HepG2 (cell line): Measurements from ENCODE around the gene C19orf73. TPM values are rescaled to one million over a fixed set of nuclear protein-coding genes. Genes with fewer than 3 reads are reported as not detected.
A peak's percentile ranks its signal among the peaks of the same experiment; 100 is the strongest.

Experiments used
- BCL6 ChIP-seq: IDR thresholded peaks from 2 replicates; pipeline ENCODE4 v1.6.1; 2016; ENCODE audit warnings: missing genetic modification reagents, missing compliant biosample characterization
- BRD4 ChIP-seq: sonication (generic); formaldehyde crosslinking; IDR thresholded peaks from 2 replicates; pipeline ENCODE4 v1.4.0; 2020; ENCODE audit warnings: missing genetic modification reagents
- ERF ChIP-seq: IDR thresholded peaks from 2 replicates; pipeline ENCODE4 v1.6.1; 2018; ENCODE audit warnings: missing biosample characterization, missing genetic modification reagents
- HDAC6 ChIP-seq: fragments of 200-600 bp; sonication (generic); IDR thresholded peaks from 2 replicates; pipeline ENCODE4 v1.7.0; 2017; ENCODE audit warnings: mild to moderate bottlenecking, antibody characterized with exemption, low read length, low read depth
- KDM6A ChIP-seq: IDR thresholded peaks from 2 replicates; pipeline ENCODE4 v1.6.1; 2016; ENCODE audit warnings: low read depth
- KLF15 ChIP-seq: sonication (generic); formaldehyde crosslinking; IDR thresholded peaks from 2 replicates; pipeline ENCODE4 v1.8.1; 2023; ENCODE audit warnings: borderline replicate concordance, mild to moderate bottlenecking, inconsistent platforms, missing genetic modification reagents, mixed read lengths
- MED13 ChIP-seq: sonication (generic); formaldehyde crosslinking; IDR thresholded peaks from 2 replicates; pipeline ENCODE4 v1.5.0; 2020; ENCODE audit warnings: missing genetic modification reagents
- MEF2D ChIP-seq: sonication (generic); formaldehyde crosslinking; IDR thresholded peaks from 2 replicates; pipeline ENCODE4 v1.5.1; 2020; ENCODE audit warnings: mild to moderate bottlenecking, missing genetic modification reagents
- MYC ChIP-seq: sonication (generic); formaldehyde crosslinking; IDR thresholded peaks from 2 replicates; pipeline ENCODE4 v1.9.0; 2021; ENCODE audit warnings: missing genetic modification reagents, borderline replicate concordance
- NCOA1 ChIP-seq: sonication (generic); formaldehyde crosslinking; IDR thresholded peaks from 2 replicates; pipeline ENCODE4 v1.9.0; 2021; ENCODE audit warnings: missing genetic modification reagents
- POLR2AphosphoS2 ChIP-seq: IDR thresholded peaks from 2 replicates; pipeline ENCODE4 v1.6.1; 2011; ENCODE audit warnings: low read depth, low read length, improper control_type of control experiment
- SIN3A ChIP-seq: IDR thresholded peaks from 2 replicates; pipeline ENCODE4 v1.6.1; 2011; ENCODE audit warnings: low read depth, mild to moderate bottlenecking, control low read depth, low read length, borderline replicate concordance
- TCF12 ChIP-seq, 2 experiments: fragments of 450-650 bp in 1 of 2; sonication (generic) in 1 of 2; formaldehyde crosslinking in 1 of 2; IDR thresholded peaks; 2 replicates each; pipeline versions ENCODE4 v1.6.1 to v1.8.0; 2017 to 2022; ENCODE audit warnings: antibody characterized with exemption in 1 of 2, mild to moderate bottlenecking in 1 of 2, missing genetic modification reagents in 1 of 2, moderate library complexity in 1 of 2
- XRCC5 ChIP-seq: fragments of 200-400 bp; formaldehyde crosslinking; optimal IDR thresholded peaks from 2 replicates; pipeline ENCODE3; 2017; ENCODE audit warnings: mild to moderate bottlenecking, low read length
- ZFP37 ChIP-seq: sonication (generic); formaldehyde crosslinking; IDR thresholded peaks from 2 replicates; pipeline ENCODE4 v1.4.0; 2020; ENCODE audit warnings: missing genetic modification reagents, borderline replicate concordance
- ZFP90 ChIP-seq: sonication (generic); formaldehyde crosslinking; IDR thresholded peaks from 2 replicates; pipeline ENCODE4 v1.8.0; 2022; ENCODE audit warnings: missing genetic modification reagents, mild to moderate bottlenecking, inconsistent platforms, borderline replicate concordance
- ZNF224 ChIP-seq: sonication (generic); formaldehyde crosslinking; IDR thresholded peaks from 2 replicates; pipeline ENCODE4 v1.5.0; 2020; ENCODE audit warnings: mild to moderate bottlenecking, missing genetic modification reagents
- ZNF564 ChIP-seq: sonication (generic); formaldehyde crosslinking; IDR thresholded peaks from 2 replicates; pipeline ENCODE4 v1.8.1; 2023; ENCODE audit warnings: mild to moderate bottlenecking, missing genetic modification reagents
- ZNF816 ChIP-seq: sonication (generic); formaldehyde crosslinking; IDR thresholded peaks from 2 replicates; pipeline ENCODE4 v1.8.0; 2022; ENCODE audit warnings: missing genetic modification reagents, mild to moderate bottlenecking, borderline replicate concordance
- polyA plus RNA-seq, 8 experiments: library from polyadenylated mRNA; depleted of rRNA in 3 of 8; stranded (reverse) in 7 of 8; unstranded in 1 of 8; fragments of >200 nt; fragmentation: Illumina TruSeq in 4 of 8; extraction: Trizol in 4 of 8; gene quantifications; 2 replicates each; pipeline versions ENCODE4 v1.2.1 to v1.2.3, GENCODE V29; 2011 to 2016; ENCODE audit warnings: low read depth in 4 of 8, missing spikeins in 1 of 8, mixed read lengths in 1 of 8; ENCODE audit not compliant: insufficient read depth in 1 of 8
- total RNA-seq, 5 experiments: library from RNA; depleted of rRNA; stranded (reverse); fragments of >200 nt; fragmentation: Illumina TruSeq; extraction: Trizol; gene quantifications; 2 replicates each; pipeline ENCODE4 v1.2.3, GENCODE V29; 2016; ENCODE audit warnings: low read depth in 1 of 5
- TF ChIP-seq, protein P1 (sequence below): IDR thresholded peaks from 2 replicates; pipeline ENCODE4 v1.6.1; 2018; ENCODE audit warnings: missing genetic modification reagents, mild to moderate bottlenecking, missing compliant biosample characterization
- TF ChIP-seq, protein P2 (sequence below): sonication (generic); formaldehyde crosslinking; IDR thresholded peaks from 2 replicates; pipeline ENCODE4 v1.4.0; 2020; ENCODE audit warnings: missing genetic modification reagents
- TF ChIP-seq, protein P3 (sequence below): sonication (generic); formaldehyde crosslinking; IDR thresholded peaks from 2 replicates; pipeline ENCODE4 v1.4.0; 2020; ENCODE audit warnings: missing genetic modification reagents
- TF ChIP-seq, protein P4 (sequence below): sonication (generic); formaldehyde crosslinking; IDR thresholded peaks from 2 replicates; pipeline ENCODE4 v1.8.1; 2022; ENCODE audit warnings: mild to moderate bottlenecking, missing genetic modification reagents

C19orf73 gene
- total and polyA plus RNA-seq, 2 of the 13 experiments (the other 11 are each of a cell fraction or from before 2014, with no cell fraction given) = 1.4 to 1.5 TPM

DNA sequence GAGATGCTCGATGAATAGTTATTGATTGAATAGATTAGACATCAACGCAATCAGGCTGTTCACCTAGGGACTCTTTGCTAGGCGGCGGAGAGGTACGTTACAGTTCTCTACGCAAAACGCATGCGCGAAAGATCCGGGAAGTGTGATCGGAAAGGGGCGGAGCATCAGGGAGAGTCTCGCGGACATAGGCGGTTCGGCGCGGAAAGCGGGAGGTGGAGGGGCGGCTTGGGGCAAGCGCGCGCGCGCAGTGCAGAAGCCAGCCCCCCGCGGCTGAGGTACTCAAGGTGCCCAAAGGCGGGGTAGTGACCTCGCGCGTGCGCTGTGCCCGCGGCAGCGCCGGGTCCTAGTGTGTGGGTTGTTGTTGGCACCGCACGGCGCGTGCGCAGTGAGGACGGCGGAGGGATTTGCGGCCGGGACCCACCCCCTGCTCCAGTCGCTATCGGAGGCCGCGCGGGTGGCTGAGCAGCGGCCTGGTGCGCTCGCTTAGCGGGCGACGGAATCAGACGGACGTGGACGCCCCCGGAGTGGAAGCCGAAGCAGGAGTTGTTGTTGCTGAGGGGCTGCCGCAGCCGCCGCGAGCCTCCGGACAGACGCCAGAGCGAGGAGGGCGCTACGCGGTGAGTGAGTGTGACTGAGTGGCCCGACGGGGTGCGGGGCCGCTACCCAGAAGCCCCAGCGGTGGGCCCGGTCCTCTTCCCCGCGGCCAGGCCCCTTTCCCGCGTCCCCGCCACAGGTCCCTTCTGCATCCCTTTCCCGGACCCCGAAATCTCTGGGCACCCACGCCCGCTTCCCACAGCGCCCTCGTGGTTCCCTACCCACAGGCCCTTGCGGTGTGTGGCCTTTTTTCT lies 33.7 kb downstream of the C19orf73 start, which contains the start of gene SNRNP70 (continued):
- TF ChIP-seq HDAC6 (no peak), SIN3A (peak; percentile 23; the same call in 1 of the 2 replicates), MYC (CRISPR knock-in tag) (peak; percentile 96), MEF2D (CRISPR knock-in tag) (peak; percentile 74), ZFP37 (CRISPR knock-in tag) (no peak), ZFP90 (CRISPR knock-in tag) (peak; percentile 91), ZNF224 (0 out of 2 replicates have a peak, but pooled peaks have one; percentile 53), BRD4 (CRISPR knock-in tag) (peak; percentile 86), KDM6A (CRISPR knock-in tag) (no peak), BCL6 (CRISPR knock-in tag) (no peak; the same call in 1 of the 2 replicates), KLF15 (CRISPR knock-in tag) (no peak), POLR2AphosphoS2 (0 out of 2 replicates have a peak, but pooled peaks have one; percentile 61), MED13 (peak; percentile 95), NCOA1 (peak; percentile 70; the same call in 1 of the 2 replicates), TCF12 (IDR thresholded peaks at IDR 0.05) (no peak), TCF12 (CRISPR knock-in tag; IDR thresholded peaks at IDR 0.05) (0 out of 2 replicates have a peak, but pooled peaks have one; percentile 68), XRCC5 (peak; percentile 83), ERF (CRISPR knock-in tag) (peak; percentile 77), ZNF564 (CRISPR knock-in tag) (no peak; the same call in 1 of the 2 replicates), ZNF816 (CRISPR knock-in tag) (0 out of 2 replicates have a peak, but pooled peaks have one; percentile 75)
- TF ChIP-seq, protein P1, sequence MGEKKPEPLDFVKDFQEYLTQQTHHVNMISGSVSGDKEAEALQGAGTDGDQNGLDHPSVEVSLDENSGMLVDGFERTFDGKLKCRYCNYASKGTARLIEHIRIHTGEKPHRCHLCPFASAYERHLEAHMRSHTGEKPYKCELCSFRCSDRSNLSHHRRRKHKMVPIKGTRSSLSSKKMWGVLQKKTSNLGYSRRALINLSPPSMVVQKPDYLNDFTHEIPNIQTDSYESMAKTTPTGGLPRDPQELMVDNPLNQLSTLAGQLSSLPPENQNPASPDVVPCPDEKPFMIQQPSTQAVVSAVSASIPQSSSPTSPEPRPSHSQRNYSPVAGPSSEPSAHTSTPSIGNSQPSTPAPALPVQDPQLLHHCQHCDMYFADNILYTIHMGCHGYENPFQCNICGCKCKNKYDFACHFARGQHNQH (CRISPR knock-in tag) = 0 out of 2 replicates have a peak, but pooled peaks have one; percentile 13
- TF ChIP-seq, protein P2, sequence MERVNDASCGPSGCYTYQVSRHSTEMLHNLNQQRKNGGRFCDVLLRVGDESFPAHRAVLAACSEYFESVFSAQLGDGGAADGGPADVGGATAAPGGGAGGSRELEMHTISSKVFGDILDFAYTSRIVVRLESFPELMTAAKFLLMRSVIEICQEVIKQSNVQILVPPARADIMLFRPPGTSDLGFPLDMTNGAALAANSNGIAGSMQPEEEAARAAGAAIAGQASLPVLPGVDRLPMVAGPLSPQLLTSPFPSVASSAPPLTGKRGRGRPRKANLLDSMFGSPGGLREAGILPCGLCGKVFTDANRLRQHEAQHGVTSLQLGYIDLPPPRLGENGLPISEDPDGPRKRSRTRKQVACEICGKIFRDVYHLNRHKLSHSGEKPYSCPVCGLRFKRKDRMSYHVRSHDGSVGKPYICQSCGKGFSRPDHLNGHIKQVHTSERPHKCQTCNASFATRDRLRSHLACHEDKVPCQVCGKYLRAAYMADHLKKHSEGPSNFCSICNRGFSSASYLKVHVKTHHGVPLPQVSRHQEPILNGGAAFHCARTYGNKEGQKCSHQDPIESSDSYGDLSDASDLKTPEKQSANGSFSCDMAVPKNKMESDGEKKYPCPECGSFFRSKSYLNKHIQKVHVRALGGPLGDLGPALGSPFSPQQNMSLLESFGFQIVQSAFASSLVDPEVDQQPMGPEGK (CRISPR knock-in tag) = peak; percentile 75
- TF ChIP-seq, protein P3, sequence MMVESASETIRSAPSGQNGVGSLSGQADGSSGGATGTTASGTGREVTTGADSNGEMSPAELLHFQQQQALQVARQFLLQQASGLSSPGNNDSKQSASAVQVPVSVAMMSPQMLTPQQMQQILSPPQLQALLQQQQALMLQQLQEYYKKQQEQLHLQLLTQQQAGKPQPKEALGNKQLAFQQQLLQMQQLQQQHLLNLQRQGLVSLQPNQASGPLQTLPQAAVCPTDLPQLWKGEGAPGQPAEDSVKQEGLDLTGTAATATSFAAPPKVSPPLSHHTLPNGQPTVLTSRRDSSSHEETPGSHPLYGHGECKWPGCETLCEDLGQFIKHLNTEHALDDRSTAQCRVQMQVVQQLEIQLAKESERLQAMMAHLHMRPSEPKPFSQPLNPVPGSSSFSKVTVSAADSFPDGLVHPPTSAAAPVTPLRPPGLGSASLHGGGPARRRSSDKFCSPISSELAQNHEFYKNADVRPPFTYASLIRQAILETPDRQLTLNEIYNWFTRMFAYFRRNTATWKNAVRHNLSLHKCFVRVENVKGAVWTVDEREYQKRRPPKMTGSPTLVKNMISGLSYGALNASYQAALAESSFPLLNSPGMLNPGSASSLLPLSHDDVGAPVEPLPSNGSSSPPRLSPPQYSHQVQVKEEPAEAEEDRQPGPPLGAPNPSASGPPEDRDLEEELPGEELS (CRISPR knock-in tag) = peak; percentile 26; the same call in 1 of the 2 replicates
- TF ChIP-seq, protein P4, sequence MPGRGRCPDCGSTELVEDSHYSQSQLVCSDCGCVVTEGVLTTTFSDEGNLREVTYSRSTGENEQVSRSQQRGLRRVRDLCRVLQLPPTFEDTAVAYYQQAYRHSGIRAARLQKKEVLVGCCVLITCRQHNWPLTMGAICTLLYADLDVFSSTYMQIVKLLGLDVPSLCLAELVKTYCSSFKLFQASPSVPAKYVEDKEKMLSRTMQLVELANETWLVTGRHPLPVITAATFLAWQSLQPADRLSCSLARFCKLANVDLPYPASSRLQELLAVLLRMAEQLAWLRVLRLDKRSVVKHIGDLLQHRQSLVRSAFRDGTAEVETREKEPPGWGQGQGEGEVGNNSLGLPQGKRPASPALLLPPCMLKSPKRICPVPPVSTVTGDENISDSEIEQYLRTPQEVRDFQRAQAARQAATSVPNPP (CRISPR knock-in tag) = 0 out of 2 replicates have a peak, but pooled peaks have one; percentile 47
